SIG-M5 (cell line): ENCODE results near the gene APBB1IP.
"Not testable (repeated sequence)": the region's sequence is repeated elsewhere in the genome, so short reads cannot be mapped to it uniquely, and the experiment has no call there.

Experiments
- DNase-seq: peaks from one replicate; lab custom pipeline; 2025; lab: John Stamatoyannopoulos, UW

APBB1IP gene

DNA sequence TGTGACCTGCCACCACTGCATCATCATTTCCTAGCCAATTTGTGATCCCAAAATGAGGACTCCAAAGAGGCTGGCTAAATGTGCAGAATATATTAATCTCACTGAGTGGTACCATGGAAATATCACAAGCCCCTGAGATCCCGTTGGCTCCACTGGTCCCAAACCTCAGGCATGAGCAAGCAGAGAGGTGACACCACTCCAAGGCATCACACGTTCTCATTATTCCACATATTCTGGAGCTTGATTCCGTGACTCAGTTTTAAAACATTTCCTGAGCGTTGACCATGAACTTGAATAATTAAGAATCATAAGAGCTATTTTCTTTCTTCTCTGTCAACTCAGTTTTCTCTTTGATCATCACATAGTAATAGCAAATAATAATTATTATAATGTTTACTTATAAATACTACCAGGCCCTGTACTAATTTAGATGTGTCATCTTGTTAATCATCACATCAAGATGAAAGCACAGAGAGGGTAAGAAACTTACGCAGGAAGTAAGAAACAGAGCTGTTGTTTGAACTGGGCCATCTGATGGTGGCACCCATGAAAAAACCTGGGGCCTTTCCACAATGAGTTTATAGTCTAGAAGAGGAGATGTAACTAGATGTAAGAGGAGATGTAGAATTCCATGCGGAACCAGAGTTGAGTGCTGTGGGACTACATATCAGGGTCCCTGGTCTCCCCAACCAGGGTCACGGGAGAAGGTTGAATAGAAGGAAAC lies 3.5 kb downstream of the APBB1IP start:
- DNase-seq, result no peak

DNA sequence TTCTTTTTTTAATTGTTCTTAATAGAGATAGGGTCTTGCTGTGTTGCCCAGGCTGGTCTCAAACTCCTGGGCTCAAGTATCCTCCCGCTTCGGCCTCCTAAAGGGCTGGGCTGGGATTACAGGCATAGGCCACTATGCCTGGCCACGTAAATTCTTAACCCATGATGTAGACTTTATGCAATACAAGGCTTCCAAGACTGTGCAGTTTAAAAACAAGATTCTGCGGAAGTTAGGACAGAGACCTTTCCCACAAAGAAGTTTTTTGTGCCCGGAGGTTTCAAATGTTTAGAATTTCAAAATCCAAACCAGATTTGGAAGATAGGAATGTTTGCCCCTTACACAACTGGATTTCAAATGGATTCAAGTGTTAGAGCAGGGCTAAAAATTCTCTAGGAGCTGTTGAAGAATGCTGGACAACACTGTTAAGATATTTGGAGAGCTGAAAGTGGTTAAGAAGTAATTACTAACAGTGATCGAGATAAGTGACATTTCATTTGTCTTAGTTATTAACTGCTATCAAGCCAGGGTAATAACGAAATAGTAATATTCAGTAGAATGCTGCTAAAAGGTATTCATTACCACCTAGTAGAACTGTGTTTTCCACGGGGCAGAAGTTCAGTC lies 7.4 kb downstream of the APBB1IP start:
- DNase-seq, result no peak

DNA sequence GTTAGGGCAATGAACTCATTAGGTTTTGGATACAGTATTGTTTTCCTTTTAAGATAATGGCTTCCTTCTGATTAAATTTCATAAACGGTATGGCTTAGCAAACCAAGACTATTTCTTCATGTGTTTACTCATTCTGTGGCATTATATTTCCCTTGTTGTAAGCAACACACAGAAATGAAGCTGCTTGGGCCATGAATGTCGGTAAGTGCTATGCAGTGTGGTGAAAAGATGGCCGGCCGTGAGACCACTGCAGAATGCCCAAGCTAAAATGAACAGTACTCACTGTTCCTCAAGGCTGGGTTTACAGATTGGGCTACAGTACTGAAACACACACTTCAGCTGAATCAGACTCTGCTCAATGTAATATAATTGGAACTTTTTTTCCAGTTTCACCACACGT lies 8.1 kb downstream of the APBB1IP start:
- DNase-seq, result no peak

DNA sequence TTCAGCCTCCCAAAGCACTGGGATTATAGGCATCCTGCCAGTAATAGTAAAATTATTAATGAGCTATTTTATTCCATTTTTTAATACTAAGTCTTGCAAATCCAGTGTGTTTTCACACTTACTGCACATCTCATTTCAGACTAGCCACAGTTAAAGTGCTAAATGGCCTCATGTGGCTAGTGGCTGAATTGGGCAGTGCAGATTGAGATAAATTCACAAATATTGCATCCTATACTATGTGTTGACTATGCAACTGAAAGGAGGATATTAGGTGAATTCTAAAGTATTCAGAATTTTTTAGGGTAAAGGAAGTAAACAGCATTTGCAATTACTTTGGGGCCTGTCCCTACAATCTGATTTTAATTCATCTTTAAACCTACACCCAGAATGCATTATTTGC lies 10.2 kb downstream of the APBB1IP start:
- DNase-seq, result no peak

DNA sequence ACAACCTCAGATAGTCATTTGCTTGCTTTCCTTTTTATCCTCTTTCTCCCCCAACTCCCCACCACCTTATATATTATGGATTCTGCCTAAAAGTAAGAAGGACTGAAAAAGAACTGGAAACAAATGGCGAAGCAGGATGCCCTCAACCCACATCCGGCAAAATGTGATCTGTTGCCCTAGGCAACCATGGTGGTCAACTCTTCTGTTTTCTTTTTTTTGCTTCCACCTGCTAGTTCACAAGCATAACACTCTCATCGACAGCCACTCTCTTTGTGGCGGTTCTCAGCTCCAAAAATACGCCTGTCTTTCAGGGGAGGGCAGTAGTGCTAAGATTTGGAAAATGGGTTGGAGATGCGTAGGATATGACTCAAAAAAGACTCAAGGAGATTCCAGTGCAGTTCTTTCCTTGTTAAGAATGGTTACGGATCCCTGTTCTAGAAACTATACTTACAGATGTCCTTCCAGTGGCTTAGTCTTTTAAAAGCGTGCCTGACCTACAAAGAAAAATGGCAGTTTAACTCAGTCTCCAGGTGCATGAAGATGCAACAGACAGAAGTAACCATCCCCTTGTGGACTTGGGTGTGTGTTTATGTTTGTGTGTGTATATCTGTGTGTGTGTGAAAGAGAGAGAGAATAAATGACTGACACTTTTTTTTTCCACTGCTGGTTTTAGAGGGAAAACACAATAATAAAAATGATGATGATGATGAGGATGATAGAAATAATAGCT lies 10.7 kb downstream of the APBB1IP start:
- DNase-seq, result no peak

DNA sequence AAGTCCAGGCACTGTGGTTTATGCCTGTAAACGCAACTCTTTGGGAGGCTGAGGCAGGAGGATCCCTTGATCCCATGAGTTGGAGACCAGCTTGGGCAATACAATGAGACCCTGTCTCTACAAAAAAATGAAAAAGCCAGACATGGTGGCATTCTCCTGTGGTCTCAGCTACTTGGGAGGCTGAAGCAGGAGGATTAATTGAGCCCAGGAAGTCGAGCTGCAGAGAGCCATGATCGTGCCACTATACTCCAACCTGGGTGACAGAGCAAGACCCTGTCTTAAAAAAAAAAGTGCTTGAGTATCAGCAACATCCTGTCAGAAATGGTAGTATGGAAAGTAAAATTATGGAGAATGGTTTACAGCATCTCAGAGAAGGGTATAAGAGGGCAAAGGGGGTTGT lies 11.6 kb downstream of the APBB1IP start:
- no peak for DNase-seq

DNA sequence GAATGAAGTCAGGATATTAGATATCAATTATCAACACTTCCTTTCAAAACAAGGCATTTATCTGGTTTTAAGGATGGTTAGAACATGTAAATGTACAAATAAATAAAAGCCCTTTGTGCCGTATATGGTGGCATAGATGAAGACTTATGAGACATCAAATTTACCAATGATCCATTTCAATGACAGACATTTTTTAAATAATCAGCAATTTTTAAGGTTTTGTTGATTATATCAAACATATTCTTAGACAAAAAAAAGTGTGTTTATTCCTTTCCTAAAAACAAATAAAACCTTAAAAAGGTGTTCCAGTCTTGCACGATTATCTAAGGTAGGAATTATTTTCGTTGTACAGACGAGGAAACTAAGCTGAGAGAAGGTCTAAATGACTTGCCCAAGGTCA lies 13.8 kb downstream of the APBB1IP start:
- no peak for DNase-seq

DNA sequence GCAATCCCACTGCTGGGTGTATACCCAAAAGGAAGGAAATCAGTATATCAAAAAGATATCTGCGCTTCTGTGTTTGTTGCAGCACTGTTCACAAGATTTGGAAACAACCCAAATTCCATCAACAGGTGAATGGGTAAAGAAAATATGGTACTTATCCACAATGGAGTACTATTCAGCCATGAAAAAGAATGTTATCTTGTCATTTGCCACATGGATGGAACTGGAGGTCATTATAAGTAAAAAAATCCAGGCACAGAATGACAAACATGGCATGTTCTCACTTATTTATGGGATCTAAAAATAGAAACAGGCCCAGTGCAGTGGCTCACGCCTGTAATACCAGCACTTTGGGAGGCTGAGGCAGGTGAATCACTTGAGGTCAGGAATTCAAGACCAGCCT lies 15.7 kb downstream of the APBB1IP start:
- no peak for DNase-seq

DNA sequence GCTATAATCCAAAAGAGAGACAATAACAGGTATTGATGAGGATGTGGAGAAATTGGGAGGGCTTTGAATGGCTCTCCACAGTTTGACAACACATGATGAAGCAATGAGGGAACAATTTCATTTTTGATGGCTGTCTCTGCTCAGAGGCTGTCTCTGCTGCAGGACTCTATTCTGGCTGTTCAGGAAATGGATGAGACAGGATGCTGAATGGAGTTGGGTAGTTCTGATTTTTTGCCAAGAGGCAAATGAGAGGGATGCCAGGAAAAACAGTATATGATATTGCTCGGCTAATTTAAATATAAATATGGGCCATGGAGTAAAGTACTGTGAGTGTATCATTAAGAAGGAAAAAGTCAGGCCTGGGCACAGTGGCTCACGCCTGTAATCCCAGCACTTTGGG lies 16.8 kb downstream of the APBB1IP start:
- no peak for DNase-seq

DNA sequence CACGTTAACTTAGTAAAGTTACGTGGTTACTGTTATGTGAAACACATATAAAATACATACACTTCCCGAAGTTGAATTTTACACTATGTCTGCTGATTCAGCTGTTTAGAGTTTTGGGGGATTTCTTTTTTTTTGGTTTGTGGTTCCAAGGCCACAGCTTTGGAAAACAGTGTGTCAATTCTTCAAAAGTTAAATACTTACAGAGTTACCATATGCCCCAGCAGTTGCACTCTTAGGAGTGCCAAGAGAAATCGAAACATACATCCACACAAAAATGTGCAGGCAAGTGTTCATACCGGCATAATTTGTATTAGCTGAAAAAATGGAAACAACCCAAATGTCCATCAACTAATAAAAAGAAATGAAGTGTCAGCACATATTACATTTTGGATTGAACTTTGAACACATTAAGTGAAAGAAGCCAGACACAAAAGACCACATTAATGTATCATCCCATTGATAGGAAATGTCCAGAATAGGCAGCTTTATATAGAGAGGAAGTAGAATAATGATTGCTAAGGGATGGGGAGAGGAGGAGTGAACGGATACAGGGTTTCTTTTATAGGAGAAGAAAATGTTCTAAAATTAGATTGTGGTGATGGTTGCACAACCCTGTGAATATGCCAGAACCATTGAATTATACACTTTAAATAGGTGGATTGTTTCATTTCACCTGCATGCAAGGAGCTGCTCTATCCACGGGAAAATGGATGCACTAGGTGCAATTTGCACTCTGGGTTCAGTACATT lies 17.6 kb downstream of the APBB1IP start:
- peak; percentile 39 for DNase-seq

DNA sequence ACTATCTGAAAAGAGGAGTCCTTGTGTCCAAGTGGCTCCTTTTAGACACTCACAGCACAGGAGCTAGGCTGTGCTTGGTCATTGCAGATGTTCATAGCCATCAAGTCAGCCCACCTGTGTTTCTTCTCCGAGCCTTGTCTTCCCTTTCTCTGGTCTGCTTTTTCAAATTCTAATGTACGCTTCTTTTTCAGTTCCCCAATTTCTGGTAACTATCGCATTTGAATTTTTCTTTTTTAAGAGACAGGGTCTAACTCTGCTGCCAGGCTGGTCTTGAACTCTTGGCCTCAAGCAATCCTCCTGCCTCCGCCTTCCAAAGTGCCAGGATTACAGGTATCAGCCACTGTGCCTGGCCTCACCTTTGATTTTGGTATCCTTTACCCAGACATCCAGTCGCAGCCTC lies 18.9 kb downstream of the APBB1IP start:
- no peak for DNase-seq

DNA sequence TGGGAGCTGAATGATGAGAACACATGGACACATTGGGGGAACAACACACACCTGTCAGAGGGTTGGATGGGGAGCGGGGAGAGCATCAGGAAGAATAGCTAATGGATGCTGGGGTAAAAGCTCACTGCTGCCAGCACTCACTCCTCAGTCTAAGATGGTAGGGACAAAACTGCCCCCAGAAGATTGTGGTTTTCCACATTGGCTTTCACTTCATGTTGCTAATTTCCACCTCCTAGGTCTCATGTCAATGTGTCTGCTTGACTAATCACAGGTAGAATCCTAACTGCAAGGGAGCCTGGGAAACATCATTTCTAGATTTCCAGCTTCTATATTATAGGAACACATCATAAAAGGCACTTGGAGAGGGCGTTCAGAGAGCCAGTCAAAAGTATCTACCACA lies 22.6 kb downstream of the APBB1IP start:
- DNase-seq, result no peak

DNA sequence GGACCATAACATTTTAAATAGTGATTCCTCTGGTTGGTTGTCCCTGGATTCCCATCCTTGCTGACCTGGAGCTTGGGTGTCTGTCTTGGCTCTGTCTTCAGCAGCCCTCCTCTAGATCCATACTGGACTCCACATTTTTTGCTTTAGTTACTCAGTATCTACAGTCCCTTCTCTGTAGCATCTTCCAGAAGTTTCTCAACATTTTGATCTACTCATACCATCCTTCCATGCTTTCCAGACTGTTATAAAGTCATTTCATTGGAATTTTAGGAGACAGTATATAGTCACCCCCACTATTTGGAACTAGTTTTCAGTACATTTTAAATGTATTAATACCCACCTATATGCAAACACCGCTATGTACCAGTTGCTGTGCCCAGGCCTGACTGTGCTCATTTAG lies 25.8 kb downstream of the APBB1IP start:
- DNase-seq, result no peak

DNA sequence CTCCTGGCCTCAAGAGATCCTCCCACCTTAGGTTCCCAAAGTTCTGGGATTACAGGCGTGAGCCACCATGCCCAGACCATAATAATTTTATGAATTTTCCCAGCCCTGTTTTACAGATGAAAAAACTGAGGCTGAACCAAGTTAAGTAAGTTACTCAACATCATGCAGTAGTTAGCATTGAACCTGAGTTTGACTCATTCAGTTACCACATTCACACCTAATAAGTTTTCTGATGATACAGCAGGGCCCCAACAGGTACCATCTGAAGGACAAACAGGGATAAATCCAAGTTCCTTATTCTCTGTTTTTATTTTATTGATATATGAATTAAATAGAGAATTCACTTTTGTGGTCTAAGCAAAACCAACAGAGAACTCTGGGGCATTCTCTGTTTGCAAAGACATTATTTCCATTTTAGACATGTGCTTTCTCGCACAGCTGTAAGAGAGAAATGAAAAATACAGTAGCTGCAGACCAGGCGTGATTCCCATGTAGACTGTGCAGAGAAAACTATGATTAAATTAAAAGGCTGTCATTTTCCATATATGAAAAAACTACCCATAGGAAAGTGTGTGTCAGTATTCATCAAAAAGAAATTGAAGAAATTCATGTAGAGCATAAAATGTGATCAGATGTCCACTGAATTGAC lies 26.6 kb downstream of the APBB1IP start:
- DNase-seq, result no peak

DNA sequence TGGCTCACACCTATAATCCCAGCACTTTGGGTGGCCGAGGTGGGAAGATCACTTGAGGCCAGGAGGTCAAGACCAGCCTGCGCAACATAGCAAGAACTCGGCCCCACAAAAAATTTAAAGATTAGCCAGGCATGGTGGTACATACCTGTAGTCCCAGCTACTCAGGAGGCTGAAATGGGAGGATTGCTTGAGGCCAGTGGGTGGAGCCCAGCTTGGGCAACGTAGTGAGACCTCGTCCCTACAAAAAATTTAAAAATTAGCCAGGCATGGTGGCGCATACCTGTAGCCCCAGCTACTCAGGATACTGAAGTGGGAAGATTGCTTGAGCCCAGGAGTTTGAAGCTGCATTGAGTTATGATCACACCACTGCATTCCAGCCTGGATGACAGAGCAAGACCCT lies 28.4 kb downstream of the APBB1IP start:
- DNase-seq, result not testable (repeated sequence)

DNA sequence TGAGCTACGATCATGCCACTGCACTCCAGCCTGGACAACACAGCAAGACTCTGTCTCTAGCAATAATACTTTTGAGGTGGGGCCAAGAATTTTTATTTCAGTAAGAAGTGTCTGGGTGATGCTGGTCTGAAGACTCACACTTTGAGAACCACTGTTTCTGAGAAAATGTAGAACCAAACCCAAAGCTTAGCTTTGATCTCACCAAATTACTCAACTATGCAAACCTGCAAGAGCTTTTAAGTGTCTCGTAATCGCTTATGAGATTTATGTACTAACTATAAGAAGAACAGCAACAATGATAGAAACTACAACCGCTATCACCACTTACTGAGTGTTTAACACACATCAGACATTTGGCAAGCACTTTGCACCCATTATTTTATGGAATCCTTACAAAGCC lies 29.5 kb downstream of the APBB1IP start:
- DNase-seq, result no peak

DNA sequence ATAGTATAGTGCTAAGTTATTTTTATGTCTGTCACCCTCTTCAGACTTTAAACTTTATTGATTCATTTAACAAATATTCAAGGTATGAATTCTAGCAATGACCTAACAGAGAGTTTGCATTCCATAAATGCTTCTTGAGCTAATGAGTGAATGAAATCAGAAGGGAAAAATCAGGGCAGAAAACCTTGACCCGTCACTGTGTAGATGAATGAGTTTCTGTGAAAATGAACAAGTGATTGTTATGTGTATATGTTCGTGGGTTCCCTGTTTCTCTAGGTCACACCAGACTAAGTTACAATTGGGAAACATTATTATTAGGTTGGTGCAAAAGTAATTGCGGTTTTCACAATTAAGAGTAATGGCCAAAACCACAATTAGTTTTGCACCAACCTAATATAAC lies 30.1 kb downstream of the APBB1IP start:
- DNase-seq, result no peak

DNA sequence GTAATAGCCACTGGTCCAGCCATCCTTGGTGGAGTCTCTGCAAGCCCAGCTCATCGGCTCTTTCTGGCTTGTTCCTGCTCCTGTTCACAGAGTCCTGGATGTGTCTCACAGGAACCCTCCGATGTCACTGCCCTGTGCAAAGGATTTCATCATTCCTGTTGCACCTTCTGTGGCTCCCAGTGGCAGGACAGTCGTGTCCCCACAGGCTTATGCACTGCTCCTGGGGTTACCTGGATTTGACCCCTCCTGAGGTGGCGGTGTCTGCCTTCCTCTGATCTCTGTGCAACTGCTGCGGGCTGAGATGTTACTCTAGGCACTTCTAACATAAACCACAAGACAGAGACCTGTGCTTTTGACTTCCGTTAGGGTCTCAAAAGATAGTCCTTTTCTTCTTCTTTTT lies 30.6 kb downstream of the APBB1IP start:
- DNase-seq, result no peak

DNA sequence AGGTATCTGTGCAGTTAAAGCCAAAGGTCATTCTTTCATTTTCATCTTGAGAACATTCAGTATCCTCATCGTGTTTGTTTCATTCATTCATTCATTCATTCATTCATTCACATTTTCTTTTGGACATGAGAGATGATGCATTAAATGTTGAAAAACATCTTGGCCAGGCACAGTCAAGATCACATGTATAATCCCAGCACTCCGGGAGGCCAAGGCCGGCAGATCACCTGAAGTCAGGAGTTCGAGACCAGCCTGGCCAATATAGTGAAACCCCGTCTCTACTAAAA lies 34.3 kb downstream of the APBB1IP start:
- DNase-seq, result no peak

DNA sequence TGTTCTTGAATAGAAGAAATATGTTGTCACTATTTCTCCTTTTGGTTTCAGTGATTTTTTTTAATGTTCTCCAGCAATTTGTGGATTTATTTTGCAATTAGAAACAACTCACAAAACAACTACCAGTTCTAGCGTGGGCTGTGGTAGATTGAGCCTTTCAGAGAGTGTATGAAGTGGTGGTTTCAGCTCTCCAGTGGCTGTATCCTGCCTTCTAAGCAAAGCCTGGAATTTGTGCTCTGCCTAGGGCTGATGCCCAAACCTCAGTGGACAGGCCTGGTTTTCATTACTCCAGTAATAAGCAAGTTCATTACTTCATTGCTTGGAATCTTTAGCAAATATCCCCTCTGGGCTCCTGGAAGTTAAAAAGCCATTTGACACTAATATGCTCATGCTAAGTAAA lies 35.9 kb downstream of the APBB1IP start:
- no peak for DNase-seq

DNA sequence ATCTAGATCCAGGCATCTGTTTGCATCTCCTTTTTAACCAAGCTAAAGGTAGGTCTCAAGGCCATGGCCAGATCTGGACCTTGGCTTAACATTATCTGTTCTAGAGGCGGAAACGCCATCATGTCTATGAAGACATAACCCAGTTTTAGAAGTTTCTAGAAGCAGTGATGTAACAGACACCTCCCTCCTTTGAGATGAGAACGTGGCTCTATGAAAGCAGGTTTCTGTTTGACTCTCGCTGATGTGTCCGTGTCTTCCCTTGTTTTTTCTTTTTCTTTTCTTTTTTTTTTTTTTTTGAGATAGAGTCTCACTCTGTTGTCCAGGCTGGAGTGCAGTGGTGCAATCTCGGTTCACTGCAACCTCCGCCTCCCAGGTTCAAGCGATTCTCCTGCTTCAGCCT lies 36.7 kb downstream of the APBB1IP start:
- not testable (repeated sequence) for DNase-seq

DNA sequence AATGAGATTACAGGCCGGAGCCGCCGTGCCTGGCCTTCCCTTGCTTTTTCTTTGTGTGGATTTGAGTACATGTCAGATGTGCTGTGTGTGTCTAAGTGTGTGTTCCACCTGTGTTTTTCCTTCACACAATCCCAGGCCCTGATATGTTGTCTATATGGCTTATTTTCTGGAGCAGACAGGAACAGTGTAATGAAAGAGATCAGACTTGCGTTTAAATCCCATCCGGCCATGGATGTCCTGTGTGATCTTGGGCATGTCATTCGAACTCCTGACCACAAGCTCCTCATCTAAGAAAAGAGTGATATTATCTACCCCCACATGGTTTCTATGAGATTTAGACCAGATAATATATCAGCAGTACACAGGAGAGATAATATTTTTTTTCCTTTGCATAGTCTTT lies 37.2 kb downstream of the APBB1IP start:
- no peak for DNase-seq
